Activated effector memory CD4-positive, alpha-beta T cell treated with anti-CD3 and anti-CD28 coated beads, Interleukin-2, amount 50 U/mL, for 16 hours (primary cell): ENCODE results near the gene PRRC2A.

Experiments used
- DNase-seq: peaks from one replicate; pipeline ENCODE4 v3.0.0-alpha.2; 2020

Gene PRRC2A

DNA sequence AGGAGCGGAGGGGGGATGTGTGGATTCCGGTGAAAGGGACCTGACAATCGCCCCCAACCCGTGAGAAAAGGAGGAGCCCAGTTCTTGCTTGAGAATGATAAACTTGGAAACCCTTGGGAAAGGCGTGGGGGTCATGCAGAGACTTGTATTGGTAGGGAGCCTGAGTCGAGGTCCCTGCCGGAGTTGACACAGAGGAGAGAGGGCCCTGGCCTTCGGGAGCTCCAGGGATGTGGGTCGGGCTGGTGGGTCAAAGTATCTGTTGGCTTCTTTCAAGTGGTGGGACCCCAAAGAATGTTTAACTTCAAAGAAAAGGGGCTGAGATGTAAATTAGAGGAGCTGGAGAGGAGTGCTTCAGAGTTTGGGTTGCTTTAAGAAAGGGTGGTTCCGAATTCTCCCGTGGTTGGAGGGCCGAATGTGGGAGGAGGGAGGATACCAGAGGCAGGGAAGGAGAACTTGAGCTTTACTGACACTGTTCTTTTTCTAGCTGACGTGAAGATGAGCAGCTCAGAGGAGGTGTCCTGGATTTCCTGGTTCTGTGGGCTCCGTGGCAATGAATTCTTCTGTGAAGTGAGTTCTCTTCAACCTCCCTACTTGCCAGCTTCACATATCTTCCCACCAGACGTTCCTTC, 45.9 kb downstream of the PRRC2A start:
- DNase-seq = no peak

GRCh38 chr6:31669676-31670075, 49.2 kb downstream of the PRRC2A start, which contains the start of gene LY6G5B:
Gene LY6G5B (plus strand): TSS chr6:31669976. CDS start chr6:31670951, 975 bp downstream.
- DNase-seq = no peak

GRCh38 chr6:31676322-31676903, 55.9 kb downstream of the PRRC2A start:
- DNase-seq = no peak

GRCh38 chr6:31676904-31677303, 56.4 kb downstream of the PRRC2A start:
- no peak for DNase-seq

DNA sequence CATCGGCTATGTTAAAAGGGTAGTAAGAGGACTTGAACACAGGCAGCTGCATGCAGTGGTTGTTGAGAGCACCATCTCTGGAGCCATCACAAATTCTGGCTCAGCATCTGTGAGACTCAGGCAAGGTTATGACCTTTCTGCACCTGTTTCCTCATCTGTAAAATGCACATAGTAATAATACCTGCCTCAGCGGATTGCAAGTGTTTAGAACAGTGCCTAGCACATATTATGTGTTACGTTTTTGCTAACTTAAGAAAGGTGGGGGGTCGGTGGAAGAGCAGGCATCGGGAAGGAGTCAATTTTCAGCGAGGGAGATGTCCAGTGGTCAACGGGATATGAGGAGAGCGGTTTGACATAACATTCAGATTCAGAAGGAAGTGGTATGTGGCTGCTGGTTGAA, 57.4 kb downstream of the PRRC2A start:
- no peak for DNase-seq

DNA sequence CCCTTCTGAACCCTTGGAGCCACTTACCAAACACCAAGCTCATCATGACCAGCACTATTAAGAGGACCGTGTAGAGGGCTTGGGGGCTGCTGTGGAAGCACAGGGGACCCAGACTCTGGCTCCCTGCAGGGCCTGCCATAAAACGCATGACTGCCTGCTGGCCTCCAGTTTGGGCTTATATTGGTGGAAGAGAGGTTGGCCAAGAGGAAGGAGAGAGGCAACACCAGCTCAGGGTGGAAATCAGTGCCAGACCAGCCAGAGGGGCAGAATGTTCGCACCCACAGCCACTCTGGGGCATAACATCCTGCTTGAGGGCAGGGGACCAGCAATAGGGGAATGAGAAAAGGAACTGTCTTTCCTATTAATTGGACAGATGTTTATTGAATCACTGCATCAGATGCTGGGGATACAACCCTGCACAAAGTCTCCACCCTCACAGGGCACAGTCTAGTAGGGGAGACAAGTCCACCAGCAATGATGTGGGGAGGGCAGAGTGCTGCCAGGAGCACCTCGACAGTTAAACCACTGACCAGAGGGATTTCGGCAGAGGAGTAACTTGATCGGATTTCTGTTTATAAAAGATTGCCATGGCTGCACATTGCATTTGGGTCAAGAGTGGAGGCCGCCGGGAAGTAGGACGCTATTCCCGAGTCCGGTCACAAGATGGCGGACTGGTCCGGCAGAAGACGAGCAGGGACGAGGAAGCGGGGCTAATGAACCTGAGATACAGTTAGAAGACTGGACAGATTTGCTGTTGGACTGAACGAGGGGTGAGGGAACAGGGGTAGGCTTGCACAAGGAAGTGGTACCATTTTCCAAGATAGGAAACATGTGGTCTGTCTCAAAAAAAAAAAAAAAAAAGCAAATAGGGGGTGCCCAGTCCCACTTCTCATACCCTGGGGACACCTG, 60.0 kb downstream of the PRRC2A start, which contains the start of gene LY6G5C:
LY6G5C (minus strand) TSS at position 842 of the 909 bp plus-strand sequence; CDS start at position 148, 694 bp downstream.
- DNase-seq = peak; percentile 87

GRCh38 chr6:31681135-31681671, 60.7 kb downstream of the PRRC2A start:
- DNase-seq = peak; percentile 81

DNA sequence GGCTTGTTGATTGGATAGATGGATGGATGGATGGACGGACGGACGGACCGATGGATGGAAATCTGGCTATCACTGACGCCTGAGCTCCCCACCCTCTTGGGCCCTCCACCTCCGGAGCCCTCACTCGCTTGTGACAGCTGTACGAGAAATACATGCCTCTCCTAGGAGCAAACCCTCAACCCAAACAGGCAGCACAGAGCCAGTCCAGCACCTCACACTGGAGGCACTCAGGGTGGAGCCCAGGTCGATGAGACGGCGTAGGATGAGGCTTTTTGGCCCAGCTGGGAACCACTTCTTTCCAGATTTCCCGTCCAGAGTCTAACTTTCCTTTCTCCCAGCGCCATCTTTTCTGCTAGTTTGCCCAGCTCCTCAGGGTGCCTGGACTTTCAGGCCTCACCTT, 63.1 kb downstream of the PRRC2A start:
- no peak for DNase-seq

- DNase-seq = no peak
Measured at GRCh38 chr6:31686483-31686882, 66.0 kb downstream of the PRRC2A start.

- no peak for DNase-seq
Measured at GRCh38 chr6:31687321-31687720, 66.8 kb downstream of the PRRC2A start.
